Activated CD4-positive, alpha-beta T cell treated with anti-CD3 and anti-CD28 coated beads, Interleukin-2, amount 50 U/mL, for 4 hours (primary cell): ENCODE data around the gene IFNAR2.

Source experiments
- DNase-seq, 2 experiments: peaks; one replicate each; pipeline ENCODE4 v3.0.0-alpha.2; 2020

IFNAR2 gene

DNA sequence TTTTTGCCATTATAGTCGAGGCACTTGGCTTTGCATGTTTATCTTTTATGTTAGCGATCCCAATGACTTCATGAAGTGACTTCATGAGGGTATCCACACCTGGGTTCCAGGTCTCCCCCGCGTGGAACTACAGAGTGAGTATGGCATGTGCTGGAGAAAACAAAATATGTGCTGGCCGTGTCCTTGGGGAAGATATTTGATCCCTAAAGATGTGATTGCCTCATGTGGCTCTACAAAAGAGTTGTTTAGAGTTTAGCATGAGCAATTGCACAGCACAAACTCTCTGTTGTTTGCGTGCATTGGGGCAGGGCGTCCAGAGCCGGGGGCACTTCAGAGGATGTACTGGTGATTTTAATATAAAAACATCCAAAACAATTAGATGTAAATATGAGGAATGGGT lies 41.2 kb downstream of the IFNAR2 start:
- DNase-seq, result no peak

- DNase-seq, result no peak
Observed at GRCh38 chr21:33273044-33273443, 43.3 kb downstream of the IFNAR2 start.

DNA sequence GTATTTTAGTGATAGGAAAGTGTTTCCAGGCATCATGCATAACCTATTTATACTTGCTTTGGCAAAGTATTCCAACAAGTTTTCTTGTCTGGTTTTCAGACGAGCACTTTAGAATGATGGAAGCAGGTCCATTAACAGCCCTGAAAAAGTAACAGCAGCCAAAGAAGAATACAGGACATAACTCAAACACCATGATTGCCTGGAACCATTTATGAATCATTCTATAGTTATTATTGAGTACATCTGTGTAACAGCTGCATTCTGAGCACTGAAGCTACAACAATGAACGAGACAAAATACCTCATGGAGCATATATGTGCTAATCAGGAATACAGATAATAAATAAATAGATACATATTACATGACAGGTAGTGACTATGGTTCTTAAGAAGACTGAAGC lies 49.0 kb downstream of the IFNAR2 start:
- DNase-seq, result no peak

GRCh38 chr21:33279330-33279820 lies 49.6 kb downstream of the IFNAR2 start:
- no peak for DNase-seq
